H7 (cell line): ENCODE results near the gene TNFSF18. TPM values are rescaled to one million over a fixed set of nuclear protein-coding genes. Genes with fewer than 3 reads are reported as not detected.

ENCODE experiments used
- DNase-seq: peaks from one replicate; pipeline ENCODE4 v3.0.0; 2012
- H3K27me3 ChIP-seq: 2 replicates; pipeline ENCODE4 v1.6.0; 2011; ENCODE audit warnings: mild to moderate bottlenecking, low read length; ENCODE audit not compliant: control insufficient read depth, insufficient read depth
- H3K36me3 ChIP-seq: replicated peaks from 2 replicates; pipeline ENCODE4 v1.5.1; 2011; ENCODE audit warnings: low read length; ENCODE audit not compliant: control insufficient read depth, insufficient read depth
- H3K4me3 ChIP-seq: 2 replicates; pipeline ENCODE4 v1.5.1; 2011; ENCODE audit warnings: low read depth, mild to moderate bottlenecking, control low read depth, low read length, moderate library complexity; ENCODE audit not compliant: insufficient read depth
- total RNA-seq: library from RNA; depleted of rRNA; stranded (reverse); fragments of >200 nt; shearing (Covaris generic); gene quantifications from 2 replicates; pipeline ENCODE4 v1.2.3, GENCODE V29; 2014

The TNFSF18 gene
- total RNA-seq, 1 experiment from 2014 or later: not detected

DNA sequence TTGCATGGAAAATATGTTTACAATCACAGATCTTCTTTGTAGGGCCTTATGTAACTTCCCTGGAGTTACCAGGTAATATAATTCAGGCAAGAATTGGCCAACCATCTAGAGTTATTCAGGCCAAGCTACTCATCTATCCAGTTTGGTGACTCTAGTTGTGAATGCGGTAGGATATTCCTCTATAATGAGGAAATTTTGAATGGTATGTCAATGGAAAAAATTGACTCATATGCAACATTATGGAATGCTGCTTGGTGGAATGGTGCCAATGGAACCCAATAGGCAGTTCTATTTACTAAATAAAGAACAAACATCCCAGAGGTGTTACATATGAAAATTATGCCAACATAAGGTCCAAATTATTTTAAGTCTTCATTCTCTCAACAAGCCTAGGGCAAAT is 5.6 kb upstream of the TNFSF18 start:
- no peaks in the 10 kb centered on the region for H3K36me3 ChIP-seq
- H3K4me3 ChIP-seq: no peak overlapping the region
- no peaks in the 10 kb centered on the region for H3K27me3 ChIP-seq
- no peak for DNase-seq

GRCh38 chr1:173052681-173053196 is 2.0 kb upstream of the TNFSF18 start:
- H3K36me3 ChIP-seq: no peaks in the 10 kb centered on the region
- no peaks in the 10 kb centered on the region for H3K27me3 ChIP-seq
- no peak for DNase-seq

GRCh38 chr1:173049322-173049633 is 1.5 kb downstream of the TNFSF18 start:
- H3K36me3 ChIP-seq: no peaks in the 10 kb centered on the region
- no peaks in the 10 kb centered on the region for H3K27me3 ChIP-seq
- H3K4me3 ChIP-seq: no peak overlapping the region
- no peak for DNase-seq

More at GRCh38 chr1:173052681-173053196, 2.0 kb upstream of the TNFSF18 start:
- H3K4me3 ChIP-seq: no peak overlapping the region

GRCh38 chr1:173048621-173049321 is 2.0 kb downstream of the TNFSF18 start:
- H3K4me3 ChIP-seq: no peak overlapping the region
- no peaks in the 10 kb centered on the region for H3K27me3 ChIP-seq
- no peak for DNase-seq
- H3K36me3 ChIP-seq: no peaks in the 10 kb centered on the region

DNA sequence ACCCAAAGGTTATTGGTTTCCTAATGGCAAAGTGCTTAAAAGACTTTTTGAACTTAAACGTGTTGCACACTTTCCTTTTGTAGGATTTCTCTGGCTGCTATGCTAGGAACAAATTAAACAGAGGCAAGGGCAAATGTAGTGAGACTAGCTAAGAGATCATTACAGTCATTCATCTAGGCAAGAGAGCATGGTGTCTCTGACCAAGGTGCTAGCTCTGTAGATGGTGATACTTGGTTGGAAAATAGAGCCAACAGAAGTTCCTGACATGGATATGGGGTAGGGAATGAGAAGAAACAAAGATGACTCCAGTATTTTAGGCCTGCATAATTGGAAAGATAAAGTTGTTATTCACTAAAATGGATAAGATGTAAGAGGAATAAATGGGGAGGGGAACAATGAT is 6.1 kb downstream of the TNFSF18 start:
- Histone ChIP-seq H3K27me3 (no peaks in the 10 kb centered on the region), H3K4me3 (no peak overlapping the region), H3K36me3 (no peaks in the 10 kb centered on the region)
- no peak for DNase-seq

GRCh38 chr1:173043253-173043652 is 7.5 kb downstream of the TNFSF18 start:
- Histone ChIP-seq H3K36me3 (no peaks in the 10 kb centered on the region), H3K27me3 (no peaks in the 10 kb centered on the region), H3K4me3 (no peak overlapping the region)
- no peak for DNase-seq

- no peaks in the 10 kb centered on the region for H3K27me3 ChIP-seq
Observed at GRCh38 chr1:173042806-173043205, 7.9 kb downstream of the TNFSF18 start.

GRCh38 chr1:173039626-173040025 is 11.1 kb downstream of the TNFSF18 start:
- H3K36me3 ChIP-seq: no peaks in the 10 kb centered on the region
- DNase-seq: no peak
- no peaks in the 10 kb centered on the region for H3K27me3 ChIP-seq
- H3K4me3 ChIP-seq: no peak overlapping the region

More at GRCh38 chr1:173042806-173043205, 7.9 kb downstream of the TNFSF18 start:
- Histone ChIP-seq H3K4me3 (no peak overlapping the region), H3K36me3 (no peaks in the 10 kb centered on the region)
- DNase-seq: no peak

GRCh38 chr1:173038875-173039554 is 11.7 kb downstream of the TNFSF18 start:
- Histone ChIP-seq H3K27me3 (no peaks in the 10 kb centered on the region), H3K36me3 (no peaks in the 10 kb centered on the region), H3K4me3 (no peak overlapping the region)
- no peak for DNase-seq

DNA sequence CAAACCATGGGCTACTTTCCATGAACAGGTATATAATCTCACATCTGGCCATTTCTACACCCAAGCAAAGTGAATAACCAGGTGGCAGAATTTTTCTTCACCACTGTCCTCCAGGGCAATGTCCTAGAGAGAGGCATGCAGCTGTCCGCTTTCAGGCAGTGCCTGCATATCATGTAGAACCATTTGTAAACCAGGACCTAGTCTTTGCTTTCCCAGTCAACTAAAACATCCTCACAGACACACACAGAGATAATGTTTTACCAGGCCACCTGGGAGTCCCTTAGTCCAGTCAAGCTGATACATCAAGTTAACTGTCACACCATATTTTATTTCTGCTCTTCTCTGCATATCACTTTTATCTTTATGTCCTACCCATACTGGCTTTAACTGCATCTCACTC is 26.2 kb downstream of the TNFSF18 start:
- Histone ChIP-seq H3K27me3 (no peaks in the 10 kb centered on the region), H3K36me3 (no peaks in the 10 kb centered on the region), H3K4me3 (no peak overlapping the region)
- DNase-seq: no peak

DNA sequence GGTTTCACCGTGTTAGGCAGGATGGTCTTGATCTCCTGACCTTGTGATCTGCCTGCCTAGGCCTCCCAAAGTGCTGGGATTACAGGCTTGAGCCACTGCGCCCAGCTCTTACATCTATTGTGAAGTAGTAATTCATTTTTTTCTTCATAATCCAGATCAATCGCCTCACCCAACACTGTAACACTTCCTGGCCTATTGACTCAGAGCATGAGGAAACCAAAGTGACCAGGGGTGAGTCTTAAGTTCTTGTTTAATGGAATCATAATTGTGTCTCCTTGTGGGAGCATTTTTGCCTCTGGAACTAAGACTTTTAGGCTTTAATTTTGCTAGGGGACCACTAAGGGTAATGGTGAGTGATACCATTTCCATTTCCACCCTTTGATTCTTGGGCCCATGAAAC is 27.4 kb downstream of the TNFSF18 start:
- no peak for DNase-seq
- Histone ChIP-seq H3K4me3 (no peak overlapping the region), H3K36me3 (no peaks in the 10 kb centered on the region), H3K27me3 (no peaks in the 10 kb centered on the region)

DNA sequence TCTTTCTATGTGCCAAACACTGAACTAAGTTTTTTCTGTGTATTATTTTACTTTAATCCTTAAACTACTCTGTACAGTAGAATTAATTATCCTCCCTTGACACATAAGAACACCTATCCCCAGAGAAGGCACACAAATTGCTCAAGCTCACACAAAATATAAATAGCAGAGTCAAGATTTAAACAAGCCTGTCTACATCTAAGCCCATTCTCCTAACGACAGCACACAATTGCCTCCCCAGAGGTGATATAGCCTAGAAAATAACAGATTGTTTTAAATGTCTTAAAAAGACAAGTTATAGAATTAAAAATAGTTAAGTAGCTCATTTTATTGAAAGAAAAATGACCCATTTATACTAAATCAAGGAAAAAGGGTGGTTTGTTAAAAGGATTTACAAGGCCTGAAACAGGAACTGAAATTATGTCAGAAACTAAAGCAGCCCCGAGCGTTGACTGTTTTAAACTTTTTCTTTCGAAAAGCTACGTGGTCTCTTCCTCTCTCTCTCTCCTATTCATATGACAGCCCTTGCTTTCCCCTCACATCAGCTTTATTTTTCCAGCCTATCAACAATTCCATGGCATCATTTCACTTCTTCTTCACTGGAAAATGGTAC is 30.5 kb downstream of the TNFSF18 start:
- Histone ChIP-seq H3K27me3 (no peaks in the 10 kb centered on the region), H3K36me3 (no peaks in the 10 kb centered on the region), H3K4me3 (no peak overlapping the region)
- no peak for DNase-seq

DNA sequence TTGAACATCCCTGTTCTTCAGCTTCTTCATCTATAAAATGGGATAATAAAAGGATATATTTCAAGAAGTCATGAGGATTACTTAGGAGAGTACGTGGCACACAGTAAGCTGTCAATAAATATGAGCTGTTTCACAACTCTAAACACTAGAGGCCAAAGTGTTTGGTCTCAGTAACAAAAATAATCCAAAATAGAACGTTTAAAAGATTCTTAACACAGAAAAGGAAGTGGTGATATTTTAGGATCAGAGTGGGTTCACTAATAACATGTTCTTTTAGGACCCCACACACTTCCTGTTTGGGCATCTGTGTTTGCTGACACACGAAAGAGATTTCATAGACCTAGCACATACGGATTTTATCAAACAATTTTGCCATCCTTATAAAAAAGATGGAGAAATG is 32.9 kb downstream of the TNFSF18 start:
- Histone ChIP-seq H3K36me3 (no peaks in the 10 kb centered on the region), H3K27me3 (no peaks in the 10 kb centered on the region), H3K4me3 (no peak overlapping the region)
- DNase-seq: no peak

DNA sequence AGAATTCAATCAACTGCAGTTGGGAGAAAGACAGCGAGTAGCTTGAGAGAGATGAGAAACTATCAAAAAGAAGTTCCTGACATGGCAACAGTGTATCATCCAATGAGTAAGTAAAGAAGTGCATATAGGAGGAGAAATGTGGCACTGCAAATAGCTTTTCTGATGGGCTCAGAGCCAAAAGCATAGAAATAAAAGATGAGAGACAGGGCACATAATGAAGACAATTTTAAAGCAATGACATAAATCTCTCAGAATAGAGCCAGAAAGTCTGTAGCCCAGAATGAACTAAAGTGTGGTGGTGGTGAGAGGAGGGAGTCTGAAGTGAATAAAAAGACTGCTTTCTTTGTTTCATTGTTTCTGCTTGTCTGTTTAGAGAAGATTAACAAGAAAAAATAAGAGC is 34.3 kb downstream of the TNFSF18 start:
- Histone ChIP-seq H3K27me3 (no peaks in the 10 kb centered on the region), H3K36me3 (no peaks in the 10 kb centered on the region), H3K4me3 (no peak overlapping the region)
- DNase-seq: no peak

- no peak for DNase-seq
- no peak overlapping the region for H3K4me3 ChIP-seq
- no peaks in the 10 kb centered on the region for H3K36me3 ChIP-seq
- H3K27me3 ChIP-seq: no peaks in the 10 kb centered on the region
Observed at GRCh38 chr1:173015629-173016028, 35.1 kb downstream of the TNFSF18 start.
